GM18951 (cell line): Measurements from ENCODE around the gene FOXR1.

Experiments
- POLR2A ChIP-seq: IDR thresholded peaks from 4 replicates; pipeline ENCODE4 v1.6.1; 2011; ENCODE audit warnings: mild to moderate bottlenecking; ENCODE audit not compliant: insufficient read length, insufficient read depth; ENCODE audit errors: extremely low read depth
- in situ Hi-C: fragments of 300-500 bp; cut with MboI; formaldehyde crosslinking; loops from one replicate; pipeline ENCODE4 v1.12.0; 2022; ENCODE audit warnings: low sequenced_read_pairs, mixed read lengths, inconsistent platforms; ENCODE audit not compliant: unreplicated experiment

FOXR1 gene

DNA sequence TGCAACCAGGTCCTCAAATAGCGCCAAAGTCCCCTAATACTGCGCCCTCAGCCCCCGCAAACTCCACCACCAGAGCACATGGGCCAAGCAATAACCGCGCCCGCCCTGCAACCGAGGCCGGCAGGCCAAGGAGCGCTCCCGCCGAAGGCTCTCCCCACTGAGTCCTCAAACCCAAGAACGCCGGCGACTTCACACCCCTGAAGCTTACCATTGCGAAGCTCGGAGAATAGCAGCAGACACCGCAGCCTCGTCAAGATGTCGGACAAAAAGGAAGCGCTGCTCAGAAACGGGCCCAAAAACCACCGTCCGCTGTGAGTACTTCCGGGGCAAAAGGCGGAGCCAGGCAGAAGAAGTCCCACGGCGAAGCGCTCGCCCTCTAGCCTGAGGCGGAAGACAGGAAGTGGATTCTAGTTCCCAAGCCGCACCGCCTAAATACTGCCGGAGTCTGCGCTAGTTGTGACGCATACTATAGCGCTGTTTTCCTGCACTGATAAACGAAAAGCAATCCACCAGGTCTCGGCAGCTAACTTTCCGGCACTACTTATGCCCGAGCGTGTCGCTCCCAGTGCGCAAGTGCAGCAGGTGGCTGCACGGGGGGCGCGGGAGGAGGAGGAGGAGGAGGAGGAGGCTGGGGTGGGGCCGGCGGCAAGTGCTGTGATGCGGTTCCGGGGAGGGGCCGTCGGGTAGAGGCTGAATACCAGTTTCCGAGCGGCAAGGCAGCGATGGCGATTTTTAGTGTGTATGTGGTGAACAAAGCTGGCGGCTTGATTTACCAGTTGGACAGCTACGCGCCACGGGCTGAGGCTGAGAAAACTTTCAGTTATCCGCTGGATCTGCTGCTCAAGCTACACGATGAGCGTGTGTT is 46.7 kb downstream of the FOXR1 start, which contains the start of the genes RPS25 and TRAPPC4:
Gene RPS25, minus strand, starts transcription at position 270 of the 865 bp plus-strand sequence. Its CDS starts 59 bp downstream, at position 211.
Gene TRAPPC4, plus strand, starts transcription at position 693 of the 865 bp plus-strand sequence. Its CDS starts 30 bp downstream, at position 723.
- TF ChIP-seq POLR2A, result peak; percentile 91
- in situ Hi-C loops, result no loop called here

DNA sequence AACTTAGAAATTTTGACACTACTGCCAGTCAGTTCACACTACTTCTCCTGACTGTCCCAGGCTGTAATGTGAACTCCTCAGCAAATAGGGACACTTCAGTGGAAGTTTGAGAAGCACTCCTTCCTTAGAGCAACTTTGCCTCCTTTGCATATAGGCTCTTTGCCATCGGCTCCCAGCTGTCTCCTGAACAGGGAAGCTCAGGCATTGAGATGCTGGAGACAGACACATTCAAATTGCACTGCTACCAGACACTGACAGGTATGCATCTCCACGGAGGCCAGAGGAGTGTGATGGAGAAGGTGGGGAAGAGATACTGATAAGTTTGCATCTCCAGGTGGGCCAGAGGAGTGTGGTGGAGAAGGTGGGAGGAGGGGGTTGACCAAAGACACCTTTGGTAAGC is 48.4 kb downstream of the FOXR1 start:
- in situ Hi-C loops, result no loop called here
- no peak for TF ChIP-seq POLR2A

- TF ChIP-seq POLR2A, result no peak
- in situ Hi-C loops, result no loop called here
Measured at GRCh38 chr11:119021631-119022030, 50.1 kb downstream of the FOXR1 start.

DNA sequence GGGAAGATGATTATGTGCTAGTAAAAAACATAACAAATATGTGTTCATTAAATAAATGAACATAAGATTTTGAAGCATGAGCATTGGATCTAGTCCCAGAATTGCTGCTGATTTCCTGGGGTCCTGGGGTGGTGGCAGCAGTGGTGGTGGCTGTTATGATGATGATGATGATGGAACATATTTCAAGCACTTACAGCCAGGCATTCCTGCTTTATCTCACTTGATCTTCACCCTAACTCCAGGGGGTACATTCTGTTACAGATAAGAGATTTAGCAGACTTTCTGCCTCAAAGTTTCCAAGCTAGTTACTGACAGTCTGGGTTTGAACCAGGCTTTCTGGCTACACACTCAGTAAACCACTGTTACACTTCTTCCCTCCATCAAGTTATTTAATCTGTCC is 52.2 kb downstream of the FOXR1 start:
- in situ Hi-C loops, result no loop called here
- no peak for TF ChIP-seq POLR2A

- in situ Hi-C loops, result no loop called here
- TF ChIP-seq POLR2A, result no peak
Measured at GRCh38 chr11:119024430-119025098, 53.0 kb downstream of the FOXR1 start.

GRCh38 chr11:119025099-119025473 is 53.5 kb downstream of the FOXR1 start:
- in situ Hi-C loops, result no loop called here
- no peak for TF ChIP-seq POLR2A

DNA sequence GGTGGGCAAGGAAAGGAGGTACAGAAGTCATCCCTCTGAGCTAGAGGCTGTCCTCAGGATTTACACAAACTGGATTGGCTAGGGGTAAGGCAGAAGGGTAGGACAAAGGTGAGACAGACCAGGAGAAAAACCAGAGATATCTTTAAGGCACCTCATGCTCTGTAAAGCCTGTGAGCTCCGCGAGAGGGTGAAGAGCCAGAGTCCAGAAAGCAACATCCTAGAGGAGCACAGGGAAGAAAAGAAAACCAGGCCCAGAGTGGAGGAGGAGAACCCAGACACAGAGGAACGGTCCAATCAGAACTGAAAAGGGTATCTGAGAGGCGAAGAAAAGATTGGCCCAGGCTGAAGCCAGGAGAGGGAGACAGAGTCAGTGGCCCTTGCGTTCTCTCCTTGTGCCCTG is 54.0 kb downstream of the FOXR1 start:
- in situ Hi-C loops, result no loop called here
- TF ChIP-seq POLR2A, result no peak

- in situ Hi-C loops, result no loop called here
- TF ChIP-seq POLR2A, result no peak
Measured at GRCh38 chr11:119025978-119026766, 54.6 kb downstream of the FOXR1 start.

GRCh38 chr11:119026970-119027369 is 55.4 kb downstream of the FOXR1 start:
- no peak for TF ChIP-seq POLR2A
- in situ Hi-C loops, result no loop called here

GRCh38 chr11:119027561-119028345 is 56.2 kb downstream of the FOXR1 start:
- in situ Hi-C loops, result no loop called here
- no peak for TF ChIP-seq POLR2A

DNA sequence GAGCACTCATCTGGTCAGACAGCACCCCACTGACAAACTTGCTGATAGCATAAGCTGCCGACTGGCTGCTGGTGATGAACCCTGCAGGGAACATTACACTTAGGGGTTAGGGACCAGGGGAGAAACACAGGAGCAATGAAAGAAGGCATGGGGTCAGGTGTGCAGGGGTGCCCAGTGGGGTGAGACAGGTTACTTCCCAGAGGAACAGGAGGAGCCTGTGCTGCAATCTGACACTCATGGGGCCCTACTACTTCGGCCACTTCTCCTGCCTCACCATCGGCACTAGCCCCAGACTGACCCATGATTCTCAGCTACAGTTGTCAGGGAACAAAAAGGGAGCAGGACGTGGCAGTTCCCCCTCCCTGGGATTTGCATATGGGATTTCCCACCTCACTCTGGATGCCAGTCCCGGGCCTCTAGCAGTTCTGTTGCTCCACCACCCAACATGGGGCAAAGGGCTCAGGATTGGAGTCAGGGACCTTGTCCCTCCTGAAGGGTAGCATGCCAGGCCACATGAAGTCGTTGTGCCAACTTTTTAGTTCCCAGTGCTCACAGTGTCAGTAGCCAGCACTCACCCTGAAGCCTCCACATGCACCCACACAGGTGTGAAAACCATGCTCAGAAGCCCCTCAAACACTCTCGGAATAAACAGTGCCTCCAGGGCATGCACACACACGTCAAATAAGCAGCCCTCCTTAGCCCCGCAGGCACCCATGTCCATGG is 56.9 kb downstream of the FOXR1 start:
- no peak for TF ChIP-seq POLR2A
- in situ Hi-C loops, result no loop called here

GRCh38 chr11:119029069-119029339 is 57.4 kb downstream of the FOXR1 start:
- no peak for TF ChIP-seq POLR2A
- in situ Hi-C loops, result no loop called here
